Measurements from ENCODE around the gene OGFOD2. TPM values are rescaled to one million over a fixed set of nuclear protein-coding genes. Genes with fewer than 3 reads are reported as not detected.

OGFOD2 gene
- 16.6 TPM for polyA plus RNA-seq (2013, experiment 1 of 4)
- 15.7 TPM for polyA plus RNA-seq (2013, experiment 2 of 4)
- polyA plus RNA-seq (2013, experiment 3 of 4) = 9.0 TPM
- 13.4 TPM for polyA plus RNA-seq (2013, experiment 4 of 4)

- H3K27me3 ChIP-seq (ENCODE audit: control insufficient read depth, insufficient read depth, low read length, poor library complexity, severe bottlenecking) = no peaks in the 10 kb centered on the region
- peak within 1 kb of the TSS; percentile 94 for H3K27ac ChIP-seq (ENCODE audit: insufficient read depth, low read depth, low read length, poor library complexity, severe bottlenecking)
- H3K9me3 ChIP-seq (ENCODE audit: control insufficient read depth, low read length) = no peaks in the 10 kb centered on the region
- peaks cover 13% of the 10 kb centered on the region for H3K4me1 ChIP-seq (ENCODE audit: control insufficient read depth, insufficient read depth, low read length)
- H3K4me3 ChIP-seq (ENCODE audit: insufficient read depth, low read depth, low read length) = peak within 1 kb of the TSS; percentile 99
- 0 to 1% methylated on average over 66 of the region's 66 CpGs for WGBS, 2 experiments
- no peaks in the 10 kb centered on the region for H3K36me3 ChIP-seq (ENCODE audit: control insufficient read depth, insufficient read depth, low read length)
Observed at GRCh38 chr12:122974892-122975789, at the start of gene OGFOD2. Gene OGFOD2 (plus strand): TSS chr12:122975244. CDS start chr12:122975252, 8 bp downstream.

GRCh38 chr12:122927756-122928403, 47.2 kb upstream of the OGFOD2 start:
- Histone ChIP-seq H3K4me1 (ENCODE audit: control insufficient read depth, insufficient read depth, low read length) (peaks cover 11% of the 10 kb centered on the region), H3K36me3 (ENCODE audit: control insufficient read depth, insufficient read depth, low read length) (no peaks in the 10 kb centered on the region), H3K9me3 (ENCODE audit: control insufficient read depth, low read length) (no peaks in the 10 kb centered on the region), H3K27me3 (ENCODE audit: control insufficient read depth, insufficient read depth, low read length, poor library complexity, severe bottlenecking) (no peaks in the 10 kb centered on the region), H3K27ac (ENCODE audit: insufficient read depth, low read depth, low read length, poor library complexity, severe bottlenecking) (no peak overlapping the region), H3K4me3 (ENCODE audit: insufficient read depth, low read depth, low read length) (no peak overlapping the region)
- WGBS, 2 experiments = 92% methylated on average over 11 of the region's 11 CpGs

GRCh38 chr12:122928404-122929147, 46.5 kb upstream of the OGFOD2 start:
- 81 to 83% methylated on average over 12 of the region's 12 CpGs for whole genome bisulfite sequencing, 2 experiments
- H3K27ac ChIP-seq (ENCODE audit: insufficient read depth, low read depth, low read length, poor library complexity, severe bottlenecking) = no peak overlapping the region
- H3K27me3 ChIP-seq (ENCODE audit: control insufficient read depth, insufficient read depth, low read length, poor library complexity, severe bottlenecking) = no peaks in the 10 kb centered on the region
- H3K36me3 ChIP-seq (ENCODE audit: control insufficient read depth, insufficient read depth, low read length) = no peaks in the 10 kb centered on the region
- peaks cover 11% of the 10 kb centered on the region for H3K4me1 ChIP-seq (ENCODE audit: control insufficient read depth, insufficient read depth, low read length)
- H3K4me3 ChIP-seq (ENCODE audit: insufficient read depth, low read depth, low read length) = no peak overlapping the region
- H3K9me3 ChIP-seq (ENCODE audit: control insufficient read depth, low read length) = no peaks in the 10 kb centered on the region

- no peaks in the 10 kb centered on the region for H3K36me3 ChIP-seq (ENCODE audit: control insufficient read depth, insufficient read depth, low read length)
- peaks cover 11% of the 10 kb centered on the region for H3K4me1 ChIP-seq (ENCODE audit: control insufficient read depth, insufficient read depth, low read length)
- no peaks in the 10 kb centered on the region for H3K9me3 ChIP-seq (ENCODE audit: control insufficient read depth, low read length)
- no peak overlapping the region for H3K27ac ChIP-seq (ENCODE audit: insufficient read depth, low read depth, low read length, poor library complexity, severe bottlenecking)
- 96 to 97% methylated on average over 14 of the region's 14 CpGs for WGBS, 2 experiments
- H3K4me3 ChIP-seq (ENCODE audit: insufficient read depth, low read depth, low read length) = no peak overlapping the region
- H3K27me3 ChIP-seq (ENCODE audit: control insufficient read depth, insufficient read depth, low read length, poor library complexity, severe bottlenecking) = no peaks in the 10 kb centered on the region
Observed at GRCh38 chr12:122929148-122929538, 45.9 kb upstream of the OGFOD2 start.

- H3K4me1 ChIP-seq (ENCODE audit: control insufficient read depth, insufficient read depth, low read length) = peaks cover 11% of the 10 kb centered on the region
- H3K36me3 ChIP-seq (ENCODE audit: control insufficient read depth, insufficient read depth, low read length) = no peaks in the 10 kb centered on the region
- no peak overlapping the region for H3K4me3 ChIP-seq (ENCODE audit: insufficient read depth, low read depth, low read length)
- WGBS, 2 experiments = 96 to 97% methylated on average over 23 of the region's 23 CpGs
- no peaks in the 10 kb centered on the region for H3K9me3 ChIP-seq (ENCODE audit: control insufficient read depth, low read length)
- no peak overlapping the region for H3K27ac ChIP-seq (ENCODE audit: insufficient read depth, low read depth, low read length, poor library complexity, severe bottlenecking)
- no peaks in the 10 kb centered on the region for H3K27me3 ChIP-seq (ENCODE audit: control insufficient read depth, insufficient read depth, low read length, poor library complexity, severe bottlenecking)
Observed at GRCh38 chr12:122929812-122930211, 45.2 kb upstream of the OGFOD2 start.

GRCh38 chr12:122932207-122932606, 42.8 kb upstream of the OGFOD2 start:
- H3K9me3 ChIP-seq (ENCODE audit: control insufficient read depth, low read length) = no peaks in the 10 kb centered on the region
- no peaks in the 10 kb centered on the region for H3K36me3 ChIP-seq (ENCODE audit: control insufficient read depth, insufficient read depth, low read length)
- H3K4me1 ChIP-seq (ENCODE audit: control insufficient read depth, insufficient read depth, low read length) = peaks cover 20% of the 10 kb centered on the region
- no peak overlapping the region for H3K27ac ChIP-seq (ENCODE audit: insufficient read depth, low read depth, low read length, poor library complexity, severe bottlenecking)
- no peak overlapping the region for H3K4me3 ChIP-seq (ENCODE audit: insufficient read depth, low read depth, low read length)
- 94 to 95% methylated on average over 8 of the region's 8 CpGs for WGBS, 2 experiments
- no peaks in the 10 kb centered on the region for H3K27me3 ChIP-seq (ENCODE audit: control insufficient read depth, insufficient read depth, low read length, poor library complexity, severe bottlenecking)

DNA sequence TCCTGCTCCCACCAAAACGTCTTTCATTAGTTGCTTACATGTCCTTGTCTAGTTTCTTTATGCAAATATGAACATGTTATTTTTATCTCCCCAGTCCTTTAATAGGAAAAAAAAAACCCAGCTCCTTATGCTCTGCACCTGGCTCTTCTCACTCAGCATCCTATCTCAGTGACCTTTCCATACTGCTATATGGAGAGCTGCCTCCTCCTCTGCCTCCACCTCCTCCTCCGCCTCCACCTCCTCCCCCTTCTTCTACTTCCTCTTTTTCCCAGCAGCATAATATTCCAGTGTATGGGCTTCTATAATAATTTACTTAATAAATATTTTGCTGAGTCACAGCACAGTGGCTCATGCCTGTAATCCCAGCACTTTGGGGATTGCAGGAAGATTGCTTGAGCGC, 40.3 kb upstream of the OGFOD2 start:
- Histone ChIP-seq H3K9me3 (ENCODE audit: control insufficient read depth, low read length) (no peaks in the 10 kb centered on the region), H3K27ac (ENCODE audit: insufficient read depth, low read depth, low read length, poor library complexity, severe bottlenecking) (no peak overlapping the region), H3K36me3 (ENCODE audit: control insufficient read depth, insufficient read depth, low read length) (no peaks in the 10 kb centered on the region), H3K27me3 (ENCODE audit: control insufficient read depth, insufficient read depth, low read length, poor library complexity, severe bottlenecking) (no peaks in the 10 kb centered on the region), H3K4me3 (ENCODE audit: insufficient read depth, low read depth, low read length) (no peak overlapping the region), H3K4me1 (ENCODE audit: control insufficient read depth, insufficient read depth, low read length) (peaks cover 11% of the 10 kb centered on the region)
- 77 to 88% methylated on average over 2 to 3 of the region's 3 CpGs for WGBS, 2 experiments

GRCh38 chr12:122935318-122935717, 39.7 kb upstream of the OGFOD2 start:
- no peak overlapping the region for H3K27ac ChIP-seq (ENCODE audit: insufficient read depth, low read depth, low read length, poor library complexity, severe bottlenecking)

DNA sequence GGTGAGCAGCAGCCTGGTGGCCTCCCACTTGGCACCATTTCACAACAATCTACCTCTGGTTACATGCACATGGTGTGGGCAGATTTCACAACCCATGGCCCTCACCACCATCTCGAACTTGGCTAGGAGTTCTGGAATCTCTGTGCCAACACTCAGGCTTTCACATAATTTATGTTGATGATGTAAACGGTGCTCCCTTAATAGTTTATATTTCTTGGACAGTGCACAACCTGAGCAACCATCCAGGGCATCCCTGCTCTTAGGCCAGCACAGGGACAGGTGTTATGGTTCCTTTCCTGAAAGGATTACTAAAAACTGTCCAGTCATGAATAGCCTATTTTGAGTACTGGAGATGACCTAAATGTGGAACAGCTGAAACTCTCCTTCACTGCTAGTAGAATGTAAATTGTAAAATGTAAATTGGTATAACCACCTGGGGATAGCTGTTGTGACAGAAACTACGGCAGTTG, 37.4 kb upstream of the OGFOD2 start:
- WGBS, 2 experiments = 91 to 93% methylated on average over 3 of the region's 3 CpGs
- no peak overlapping the region for H3K4me3 ChIP-seq (ENCODE audit: insufficient read depth, low read depth, low read length)
- no peaks in the 10 kb centered on the region for H3K27me3 ChIP-seq (ENCODE audit: control insufficient read depth, insufficient read depth, low read length, poor library complexity, severe bottlenecking)
- H3K36me3 ChIP-seq (ENCODE audit: control insufficient read depth, insufficient read depth, low read length) = no peaks in the 10 kb centered on the region
- H3K27ac ChIP-seq (ENCODE audit: insufficient read depth, low read depth, low read length, poor library complexity, severe bottlenecking) = no peak overlapping the region
- H3K4me1 ChIP-seq (ENCODE audit: control insufficient read depth, insufficient read depth, low read length) = peaks cover 8% of the 10 kb centered on the region
- no peaks in the 10 kb centered on the region for H3K9me3 ChIP-seq (ENCODE audit: control insufficient read depth, low read length)

More at GRCh38 chr12:122935318-122935717, 39.7 kb upstream of the OGFOD2 start:
- Histone ChIP-seq H3K27me3 (ENCODE audit: control insufficient read depth, insufficient read depth, low read length, poor library complexity, severe bottlenecking) (no peaks in the 10 kb centered on the region), H3K4me3 (ENCODE audit: insufficient read depth, low read depth, low read length) (no peak overlapping the region), H3K4me1 (ENCODE audit: control insufficient read depth, insufficient read depth, low read length) (peaks cover 8% of the 10 kb centered on the region), H3K9me3 (ENCODE audit: control insufficient read depth, low read length) (no peaks in the 10 kb centered on the region), H3K36me3 (ENCODE audit: control insufficient read depth, insufficient read depth, low read length) (no peaks in the 10 kb centered on the region)
- 79% methylated on average over 8 of the region's 8 CpGs for WGBS, 2 experiments
